Prostate gland (tissue), 2 donors: Measurements from ENCODE around the gene TROAP.
A peak's percentile ranks its signal among the peaks of the same experiment; 100 is the strongest.

Experiments
- CTCF ChIP-seq, 4 experiments: fragments of 200-600 bp in 2 of 4; fragments of 450-650 bp in 2 of 4; sonication (generic) in 2 of 4; IDR thresholded peaks; 1 replicate in 3 of 4; 2 replicates in 1 of 4; pipeline ENCODE4 v1.5.1; 2016 to 2019; ENCODE audit warnings: antibody characterized with exemption in 4 of 4, mild to moderate bottlenecking in 2 of 4, moderate library complexity in 2 of 4
- POLR2A ChIP-seq: fragments of 450-650 bp; IDR thresholded peaks from one replicate; pipeline ENCODE4 v1.6.1; 2016; ENCODE audit warnings: antibody characterized with exemption, mild to moderate bottlenecking

GRCh38 chr12:49347311-49348193, 24.5 kb downstream of the TROAP start:
- TF ChIP-seq CTCF (IDR thresholded peaks at IDR 0.05) (peak; percentile 81 to 90 (median 84)), POLR2A (no peak)
